ENCODE measurements around the gene DIS3L.

The DIS3L gene

GRCh38 chr15:66284271-66284670 lies 9.1 kb upstream of the DIS3L start:
- DNase-seq (ENCODE audit: low spot score) = no peak

GRCh38 chr15:66285533-66286280 lies 7.7 kb upstream of the DIS3L start:
- H3K27ac ChIP-seq = no peak overlapping the region
- TF ChIP-seq, protein P1, sequence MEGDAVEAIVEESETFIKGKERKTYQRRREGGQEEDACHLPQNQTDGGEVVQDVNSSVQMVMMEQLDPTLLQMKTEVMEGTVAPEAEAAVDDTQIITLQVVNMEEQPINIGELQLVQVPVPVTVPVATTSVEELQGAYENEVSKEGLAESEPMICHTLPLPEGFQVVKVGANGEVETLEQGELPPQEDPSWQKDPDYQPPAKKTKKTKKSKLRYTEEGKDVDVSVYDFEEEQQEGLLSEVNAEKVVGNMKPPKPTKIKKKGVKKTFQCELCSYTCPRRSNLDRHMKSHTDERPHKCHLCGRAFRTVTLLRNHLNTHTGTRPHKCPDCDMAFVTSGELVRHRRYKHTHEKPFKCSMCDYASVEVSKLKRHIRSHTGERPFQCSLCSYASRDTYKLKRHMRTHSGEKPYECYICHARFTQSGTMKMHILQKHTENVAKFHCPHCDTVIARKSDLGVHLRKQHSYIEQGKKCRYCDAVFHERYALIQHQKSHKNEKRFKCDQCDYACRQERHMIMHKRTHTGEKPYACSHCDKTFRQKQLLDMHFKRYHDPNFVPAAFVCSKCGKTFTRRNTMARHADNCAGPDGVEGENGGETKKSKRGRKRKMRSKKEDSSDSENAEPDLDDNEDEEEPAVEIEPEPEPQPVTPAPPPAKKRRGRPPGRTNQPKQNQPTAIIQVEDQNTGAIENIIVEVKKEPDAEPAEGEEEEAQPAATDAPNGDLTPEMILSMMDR (IDR thresholded peaks at IDR 0.05) = no peak
- DNase-seq (ENCODE audit: low spot score) = no peak
- no peak overlapping the region for H3K4me3 ChIP-seq

More at GRCh38 chr15:66284271-66284670, 9.1 kb upstream of the DIS3L start:
- Histone ChIP-seq H3K27ac (no peak overlapping the region), H3K4me3 (no peak overlapping the region)
- TF ChIP-seq, protein P1 (IDR thresholded peaks at IDR 0.05) = no peak

GRCh38 chr15:66287461-66288057 lies 5.8 kb upstream of the DIS3L start:
- DNase-seq (ENCODE audit: low spot score) = no peak
- Histone ChIP-seq H3K27ac (no peak overlapping the region), H3K4me3 (no peak overlapping the region)
- TF ChIP-seq, protein P1 (IDR thresholded peaks at IDR 0.05) = peak; percentile 27

- DNase-seq (ENCODE audit: low spot score) = no peak
- H3K4me3 ChIP-seq = no peak overlapping the region
- no peak overlapping the region for H3K27ac ChIP-seq
- TF ChIP-seq, protein P1 (IDR thresholded peaks at IDR 0.05) = no peak
Observed at GRCh38 chr15:66288093-66288492, 5.3 kb upstream of the DIS3L start.

GRCh38 chr15:66288551-66289185 lies 4.7 kb upstream of the DIS3L start:
- no peak for DNase-seq (ENCODE audit: low spot score)
- no peak overlapping the region for H3K27ac ChIP-seq
- H3K4me3 ChIP-seq = no peak overlapping the region
- TF ChIP-seq, protein P1 (IDR thresholded peaks at IDR 0.05) = no peak

GRCh38 chr15:66290007-66290406 lies 3.4 kb upstream of the DIS3L start:
- TF ChIP-seq, protein P1 (IDR thresholded peaks at IDR 0.05) = no peak
- no peak overlapping the region for H3K27ac ChIP-seq
- DNase-seq (ENCODE audit: low spot score) = no peak
- H3K4me3 ChIP-seq = no peak overlapping the region
